PC-9 (cell line): ENCODE data around the gene CSGALNACT2. TPM values are rescaled to one million over a fixed set of nuclear protein-coding genes. Genes with fewer than 3 reads are reported as not detected.

ENCODE experiments used
- BruUV-seq: library from RNA; stranded (reverse); fragments of 400-500 nt; replicated peaks from 2 replicates; lab custom pipeline; 2021; lab: Mats Ljungman, UMichigan
- CTCF ChIA-PET: fragments of 300-600 bp; sonication (Branson Sonifier 250); formaldehyde crosslinking; loops from one replicate; lab custom pipeline; 2022; ENCODE audit warnings: antibody characterized with exemption; lab: Charles Lee
- POLR2A ChIA-PET: fragments of 300-600 bp; sonication (Branson Sonifier 250); formaldehyde crosslinking; loops from one replicate; lab custom pipeline; 2022; ENCODE audit warnings: antibody characterized with exemption; ENCODE audit not compliant: unreplicated experiment; lab: Charles Lee
- DNase-seq, 2 experiments: peaks; one replicate each; pipeline versions ENCODE4 v3.0.0 to v3.0.0-alpha.2; 2015 to 2022; ENCODE audit warnings: mixed read lengths in 1 of 2
- H2AFZ ChIP-seq: fragments of 200-600 bp; sonication (generic); 2 replicates; pipeline ENCODE4 v1.8.1; 2017; ENCODE audit warnings: antibody characterized with exemption
- H3F3A ChIP-seq: fragments of 200-600 bp; sonication (generic); 2 replicates; pipeline ENCODE4 v1.8.1; 2017; ENCODE audit warnings: antibody characterized with exemption, mild to moderate bottlenecking, low read depth; ENCODE audit not compliant: insufficient read depth
- H3K27ac ChIP-seq: fragments of 200-600 bp; sonication (generic); 2 replicates; pipeline ENCODE4 v1.6.1; 2016; ENCODE audit warnings: mixed run types
- H3K27me3 ChIP-seq: fragments of 200-600 bp; sonication (generic); 2 replicates; pipeline ENCODE4 v1.6.1; 2016; ENCODE audit warnings: low read depth, mixed run types; ENCODE audit not compliant: insufficient read depth
- H3K36me3 ChIP-seq: fragments of 200-600 bp; sonication (generic); 2 replicates; pipeline ENCODE4 v1.6.1; 2016; ENCODE audit warnings: low read depth, mixed run types
- H3K4me1 ChIP-seq: fragments of 200-600 bp; sonication (generic); replicated peaks from 2 replicates; pipeline ENCODE4 v1.6.1; 2016; ENCODE audit warnings: mixed run types; ENCODE audit not compliant: insufficient read depth
- H3K4me2 ChIP-seq: fragments of 200-600 bp; sonication (generic); 2 replicates; pipeline ENCODE4 v1.6.1; 2017; ENCODE audit warnings: mixed run types
- H3K4me3 ChIP-seq: fragments of 200-600 bp; sonication (generic); 2 replicates; pipeline ENCODE4 v1.6.1; 2016; ENCODE audit warnings: mixed run types
- H3K79me2 ChIP-seq: fragments of 200-600 bp; sonication (generic); 2 replicates; pipeline ENCODE4 v1.6.1; 2017; ENCODE audit warnings: low read depth, mixed run types
- H3K9me2 ChIP-seq: fragments of 200-600 bp; sonication (generic); 2 replicates; pipeline ENCODE4 v1.8.1; 2017; ENCODE audit warnings: mild to moderate bottlenecking; ENCODE audit not compliant: insufficient read depth
- H3K9me3 ChIP-seq: fragments of 200-600 bp; sonication (generic); 2 replicates; pipeline ENCODE4 v1.8.1; 2016; ENCODE audit warnings: low read depth; ENCODE audit not compliant: insufficient read depth
- H4K20me1 ChIP-seq: fragments of 200-600 bp; sonication (generic); 2 replicates; pipeline ENCODE4 v1.8.1; 2017; ENCODE audit not compliant: insufficient read depth
- EZH2 ChIP-seq: fragments of 200-600 bp; sonication (generic); IDR thresholded peaks from 2 replicates; pipeline ENCODE4 v1.8.0; 2017; ENCODE audit warnings: antibody characterized with exemption, low read depth
- intact Hi-C: fragments of 100-400 bp; cut with micrococcal nuclease; formaldehyde crosslinking; loops from one replicate; pipeline ENCODE4 v1.10.0; 2022; ENCODE audit not compliant: unreplicated experiment
- total RNA-seq: library from RNA; stranded (reverse); gene quantifications from 2 replicates; pipeline ENCODE4 v1.2.3, GENCODE V29; 2021
- TF ChIP-seq, protein P1 (sequence below): fragments of 200-600 bp; sonication (generic); conservative IDR thresholded peaks from 2 replicates; pipeline ENCODE4 v1.6.1; 2017; ENCODE audit warnings: mixed run types, antibody characterized with exemption, mild to moderate bottlenecking, moderate library complexity

CSGALNACT2 gene
- total RNA-seq, 1 experiment from 2014 or later = 7.2 TPM

DNA sequence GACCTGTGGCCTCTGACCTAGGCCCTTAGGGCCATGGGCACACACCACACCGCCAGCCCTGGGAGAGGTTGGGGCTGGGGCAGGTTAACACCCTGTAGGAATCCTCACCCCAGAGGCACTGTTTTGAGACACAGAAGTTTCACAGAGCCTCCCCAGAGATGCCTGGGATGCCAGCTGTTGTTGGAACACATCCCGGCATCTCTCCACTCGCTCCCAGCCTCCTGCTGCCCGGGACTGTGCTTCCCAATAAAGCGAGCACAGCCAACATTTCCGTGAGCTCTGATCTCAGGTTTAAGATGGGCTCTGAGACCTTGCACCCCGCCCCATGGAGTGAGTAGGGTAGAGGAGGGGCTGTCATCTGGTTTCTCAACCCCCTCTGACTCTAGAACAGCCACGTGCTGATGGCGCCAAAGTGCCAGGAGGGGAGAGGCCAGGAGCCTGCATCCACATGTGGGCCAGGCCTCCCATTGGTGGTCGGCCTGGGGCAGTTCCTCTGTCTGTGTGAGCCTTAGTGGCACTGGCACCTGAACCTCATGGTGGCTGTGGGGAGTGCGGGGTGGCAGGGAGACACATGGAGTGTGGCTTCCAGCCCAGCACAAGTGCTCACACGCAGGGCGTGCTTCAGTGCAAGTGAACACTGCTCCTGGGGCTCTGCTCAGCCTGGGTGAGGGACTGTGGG lies 73.9 kb downstream of the CSGALNACT2 start:
- H3F3A ChIP-seq = no peaks in the 10 kb centered on the region
- intact Hi-C loops = no loop called here
- H3K79me2 ChIP-seq = no peaks in the 10 kb centered on the region
- no peaks in the 10 kb centered on the region for H3K9me2 ChIP-seq
- H3K4me2 ChIP-seq = no peak overlapping the region
- no peaks in the 10 kb centered on the region for H4K20me1 ChIP-seq
- H3K4me1 ChIP-seq = no peaks in the 10 kb centered on the region
- DNase-seq = no peak
- no peak overlapping the region for H3K4me3 ChIP-seq
- no peak for TF ChIP-seq EZH2
- TF ChIP-seq, protein P1, sequence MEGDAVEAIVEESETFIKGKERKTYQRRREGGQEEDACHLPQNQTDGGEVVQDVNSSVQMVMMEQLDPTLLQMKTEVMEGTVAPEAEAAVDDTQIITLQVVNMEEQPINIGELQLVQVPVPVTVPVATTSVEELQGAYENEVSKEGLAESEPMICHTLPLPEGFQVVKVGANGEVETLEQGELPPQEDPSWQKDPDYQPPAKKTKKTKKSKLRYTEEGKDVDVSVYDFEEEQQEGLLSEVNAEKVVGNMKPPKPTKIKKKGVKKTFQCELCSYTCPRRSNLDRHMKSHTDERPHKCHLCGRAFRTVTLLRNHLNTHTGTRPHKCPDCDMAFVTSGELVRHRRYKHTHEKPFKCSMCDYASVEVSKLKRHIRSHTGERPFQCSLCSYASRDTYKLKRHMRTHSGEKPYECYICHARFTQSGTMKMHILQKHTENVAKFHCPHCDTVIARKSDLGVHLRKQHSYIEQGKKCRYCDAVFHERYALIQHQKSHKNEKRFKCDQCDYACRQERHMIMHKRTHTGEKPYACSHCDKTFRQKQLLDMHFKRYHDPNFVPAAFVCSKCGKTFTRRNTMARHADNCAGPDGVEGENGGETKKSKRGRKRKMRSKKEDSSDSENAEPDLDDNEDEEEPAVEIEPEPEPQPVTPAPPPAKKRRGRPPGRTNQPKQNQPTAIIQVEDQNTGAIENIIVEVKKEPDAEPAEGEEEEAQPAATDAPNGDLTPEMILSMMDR = no peak
- no peak overlapping the region for H3K27ac ChIP-seq
- no peaks in the 10 kb centered on the region for H3K36me3 ChIP-seq
- no peaks in the 10 kb centered on the region for H3K9me3 ChIP-seq
- no TSS peak for BruUV-seq
- ChIA-PET POLR2A (no interaction called here), CTCF (no interaction called here)
- peaks cover 3% of the 10 kb centered on the region for H3K27me3 ChIP-seq
- no peak overlapping the region for H2AFZ ChIP-seq

DNA sequence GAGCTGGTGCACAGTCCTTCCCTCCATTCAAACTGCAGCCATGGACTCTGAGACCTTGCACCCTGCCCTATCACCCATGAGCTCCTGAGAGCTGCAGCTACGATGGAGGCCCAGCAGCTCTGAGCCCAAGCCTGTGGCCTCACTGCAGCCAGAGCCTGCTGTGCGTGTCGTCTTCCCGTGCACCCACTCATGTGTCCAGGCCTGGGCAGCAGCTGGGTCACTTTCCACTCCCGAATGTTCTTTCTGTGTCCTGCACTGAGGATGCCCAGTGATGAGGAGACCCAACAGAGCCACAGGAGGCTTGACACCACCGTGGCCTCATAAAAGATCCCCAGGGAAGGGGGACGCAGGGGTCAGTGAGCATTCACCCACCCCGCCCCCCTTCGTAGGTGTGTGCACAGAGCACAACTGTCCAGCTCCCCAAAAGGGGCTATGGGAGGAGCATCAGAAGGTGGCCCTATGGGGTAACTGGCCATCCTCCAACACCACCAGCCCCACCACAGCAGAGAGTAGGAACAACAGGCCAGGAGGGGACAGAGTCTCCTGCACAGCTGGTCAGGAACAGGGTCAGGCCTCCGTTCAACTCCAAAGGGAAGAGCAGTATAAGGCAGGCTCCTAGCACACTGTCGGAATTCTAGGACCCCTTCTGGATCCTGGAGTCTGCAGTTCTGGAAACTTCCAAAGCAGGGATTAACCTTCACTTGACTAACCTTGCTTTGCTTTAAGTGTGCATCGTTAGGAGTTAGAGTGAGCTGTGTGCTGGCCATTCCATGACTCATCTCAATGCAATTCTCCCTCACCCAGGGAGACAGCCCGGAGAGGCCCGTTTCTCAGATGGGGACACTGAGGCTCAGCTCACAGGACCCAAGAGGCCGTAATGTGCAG lies 76.1 kb downstream of the CSGALNACT2 start:
- Histone ChIP-seq H3K27ac (no peak overlapping the region), H3F3A (no peaks in the 10 kb centered on the region; the same call in 1 of the 2 replicates), H3K4me1 (no peaks in the 10 kb centered on the region), H3K4me2 (no peak overlapping the region), H4K20me1 (no peaks in the 10 kb centered on the region), H3K9me3 (no peaks in the 10 kb centered on the region), H2AFZ (no peak overlapping the region), H3K36me3 (no peaks in the 10 kb centered on the region), H3K9me2 (no peaks in the 10 kb centered on the region), H3K79me2 (no peaks in the 10 kb centered on the region), H3K4me3 (no peak overlapping the region), H3K27me3 (peaks cover 3% of the 10 kb centered on the region)
- intact Hi-C loops = no loop called here
- ChIA-PET CTCF (no interaction called here), POLR2A (interaction anchor here (0.7 kb wide), 1 partner anchor 366 kb away, joined by 5 read pairs; no protein-coding TSS in a partner anchor)
- BruUV-seq = no TSS peak
- no peak for DNase-seq
- no peak for TF ChIP-seq EZH2
- TF ChIP-seq, protein P1 = no peak

DNA sequence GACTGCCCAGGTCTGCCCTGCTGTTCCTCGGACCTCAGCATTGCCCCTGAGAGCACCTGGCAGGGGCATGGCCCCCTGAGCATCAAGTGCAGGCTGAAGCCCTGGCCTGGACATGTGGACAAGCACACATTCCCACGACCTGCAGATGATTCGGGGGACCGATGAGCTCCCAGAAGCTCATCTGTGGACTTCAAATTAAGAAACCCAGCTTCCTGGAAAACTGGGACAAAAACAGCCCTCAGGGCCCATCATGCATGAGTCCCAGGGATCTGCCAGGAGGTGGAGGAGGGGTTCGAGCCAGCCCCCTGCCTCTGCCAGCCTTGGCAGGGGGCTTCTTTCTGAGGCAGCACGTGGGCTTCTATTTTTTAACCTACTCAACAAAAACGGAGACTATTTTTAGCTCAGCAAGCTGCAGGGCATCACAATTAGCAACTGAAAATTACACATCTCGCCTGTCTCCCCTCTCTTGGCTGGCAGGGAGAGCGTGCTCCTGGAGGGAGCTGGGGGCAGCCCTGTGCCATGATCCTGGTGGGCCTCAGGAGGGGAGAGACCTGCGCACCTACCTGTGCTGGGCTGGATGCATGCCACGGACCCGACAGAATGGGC lies 76.8 kb downstream of the CSGALNACT2 start:
- no peaks in the 10 kb centered on the region for H3K9me3 ChIP-seq
- CTCF ChIA-PET = no interaction called here
- no peaks in the 10 kb centered on the region for H3K36me3 ChIP-seq
- no peak overlapping the region for H3K27ac ChIP-seq
- no peaks in the 10 kb centered on the region for H3K4me1 ChIP-seq
- H4K20me1 ChIP-seq = no peaks in the 10 kb centered on the region
- intact Hi-C loops = no loop called here
- H3K27me3 ChIP-seq = peaks cover 3% of the 10 kb centered on the region
- no peak for DNase-seq
- no peaks in the 10 kb centered on the region; the same call in 1 of the 2 replicates for H3F3A ChIP-seq
- TF ChIP-seq, protein P1 = no peak
- no peak for TF ChIP-seq EZH2
- no peak overlapping the region for H2AFZ ChIP-seq
- no TSS peak for BruUV-seq
- no peaks in the 10 kb centered on the region for H3K79me2 ChIP-seq
- no peak overlapping the region for H3K4me2 ChIP-seq
- POLR2A ChIA-PET = interaction anchor here (0.7 kb wide), 1 partner anchor 365 kb away, joined by 5 read pairs; no protein-coding TSS in a partner anchor
- H3K4me3 ChIP-seq = no peak overlapping the region
- H3K9me2 ChIP-seq = no peaks in the 10 kb centered on the region
